ENCODE data around the gene PRAME. TPM values are rescaled to one million over a fixed set of nuclear protein-coding genes. Genes with fewer than 3 reads are reported as not detected.
"Not testable (repeated sequence)": the region's sequence is repeated elsewhere in the genome, so short reads cannot be mapped to it uniquely, and the experiment has no call there.

PRAME gene
- total RNA-seq (2014; rRNA removed; shearing (Covaris generic)) = 53.8 and 57.4 TPM in 2 replicates

- DNase-seq (ENCODE audit: low spot score) = peak; percentile 75
These were observed at the start of gene PRAME for GRCh38 chr22:22558972-22559603. Gene PRAME, minus strand, starts transcription at chr22:22559265. Its CDS starts 2,433 bp downstream, at chr22:22556832.

- DNase-seq (ENCODE audit: low spot score) = not testable (repeated sequence)
These were observed 49.0 kb upstream of the PRAME start for GRCh38 chr22:22608022-22608421.

- no peak for DNase-seq (ENCODE audit: low spot score)
These were observed 46.0 kb upstream of the PRAME start for GRCh38 chr22:22605074-22605404.

GRCh38 chr22:22604326-22605073 lies 45.4 kb upstream of the PRAME start:
- DNase-seq (ENCODE audit: low spot score) = no peak

- DNase-seq (ENCODE audit: low spot score) = no peak
These were observed 44.4 kb upstream of the PRAME start for GRCh38 chr22:22603470-22603947.

- DNase-seq (ENCODE audit: low spot score) = no peak
These were observed 41.6 kb upstream of the PRAME start for GRCh38 chr22:22600531-22601261.

- no peak for DNase-seq (ENCODE audit: low spot score)
These were observed 40.2 kb upstream of the PRAME start for GRCh38 chr22:22599248-22599647.

GRCh38 chr22:22598144-22598543 lies 39.1 kb upstream of the PRAME start:
- no peak for DNase-seq (ENCODE audit: low spot score)

GRCh38 chr22:22595001-22595835 lies 36.2 kb upstream of the PRAME start:
- DNase-seq (ENCODE audit: low spot score) = no peak

GRCh38 chr22:22593964-22594656 lies 35.0 kb upstream of the PRAME start:
- DNase-seq (ENCODE audit: low spot score) = peak; percentile 26

- DNase-seq (ENCODE audit: low spot score) = no peak
These were observed 34.2 kb upstream of the PRAME start for GRCh38 chr22:22593250-22593649.

- DNase-seq (ENCODE audit: low spot score) = peak; percentile 20
These were observed 32.6 kb upstream of the PRAME start for GRCh38 chr22:22591348-22592299.

GRCh38 chr22:22590136-22590891 lies 31.2 kb upstream of the PRAME start:
- DNase-seq (ENCODE audit: low spot score) = no peak

- no peak for DNase-seq (ENCODE audit: low spot score)
These were observed 29.6 kb upstream of the PRAME start for GRCh38 chr22:22588485-22589164.

GRCh38 chr22:22587577-22588188 lies 28.6 kb upstream of the PRAME start:
- no peak for DNase-seq (ENCODE audit: low spot score)

- no peak for DNase-seq (ENCODE audit: low spot score)
These were observed 25.7 kb upstream of the PRAME start for GRCh38 chr22:22584722-22585121.

GRCh38 chr22:22583030-22583429 lies 24.0 kb upstream of the PRAME start:
- DNase-seq (ENCODE audit: low spot score) = no peak

GRCh38 chr22:22581524-22581923 lies 22.5 kb upstream of the PRAME start:
- DNase-seq (ENCODE audit: low spot score) = not testable (repeated sequence)

Data from A172 (cell line).